Neural cell (in vitro differentiated cells): Measurements from ENCODE around the gene LGALSL.

ENCODE experiments used
- EP300 ChIP-seq: fragments of 450-650 bp; conservative IDR thresholded peaks from 2 replicates; pipeline ENCODE4 v1.6.1; 2014; ENCODE audit warnings: antibody characterized with exemption, mild to moderate bottlenecking, moderate library complexity; ENCODE audit not compliant: poor library complexity, severe bottlenecking
- REST ChIP-seq: IDR thresholded peaks from 2 replicates; pipeline ENCODE4 v1.6.1; 2012; ENCODE audit warnings: borderline replicate concordance

DNA sequence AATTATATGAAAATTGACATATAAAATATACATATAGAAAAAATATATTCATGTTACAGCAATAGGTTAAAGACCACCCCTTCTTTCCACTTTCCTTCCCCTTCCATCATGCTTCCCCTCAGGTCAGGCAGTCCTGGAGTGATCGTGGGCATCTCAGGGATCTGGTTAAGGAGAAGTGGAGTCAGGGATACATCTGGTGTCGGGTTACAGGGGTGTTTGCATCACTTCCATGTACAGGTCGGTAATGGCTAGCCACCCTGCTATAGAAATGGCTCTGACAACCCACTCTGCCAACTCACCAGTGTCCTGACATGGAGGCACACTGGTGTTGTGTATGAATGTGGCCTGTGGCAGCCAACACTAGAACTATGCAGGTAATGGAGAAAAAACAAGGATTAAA is 36.3 kb upstream of the LGALSL start:
- TF ChIP-seq REST, result no peak
- TF ChIP-seq EP300, result no peak
